HepG2 (cell line): ENCODE data around the gene PRODH.

Source experiments
- MNT ChIP-seq: fragments of 450-650 bp; IDR thresholded peaks from 2 replicates; pipeline ENCODE4 v1.6.1; 2016
- POLR2A ChIP-seq, 2 experiments: IDR thresholded peaks; 2 replicates each; pipeline ENCODE4 v1.6.1; 2011; ENCODE audit warnings: low read depth in 2 of 2, low read length in 2 of 2, mild to moderate bottlenecking in 1 of 2, moderate library complexity in 1 of 2; ENCODE audit not compliant: insufficient read depth in 1 of 2
- SETDB1 ChIP-seq: sonication (generic); formaldehyde crosslinking; IDR thresholded peaks from 2 replicates; pipeline ENCODE4 v1.5.1; 2020; ENCODE audit warnings: missing genetic modification reagents, mild to moderate bottlenecking, borderline replicate concordance
- ZBTB33 ChIP-seq: sonication (generic); formaldehyde crosslinking; IDR thresholded peaks from 2 replicates; pipeline ENCODE4 v1.4.0; 2020; ENCODE audit warnings: missing genetic modification reagents
- ZHX1 ChIP-seq: sonication (generic); formaldehyde crosslinking; IDR thresholded peaks from 2 replicates; pipeline ENCODE4 v1.8.1; 2022; ENCODE audit warnings: low read depth, mild to moderate bottlenecking, missing genetic modification reagents
- ZNF274 ChIP-seq: sonication (generic); formaldehyde crosslinking; IDR thresholded peaks from 2 replicates; pipeline ENCODE4 v1.5.1; 2020; ENCODE audit warnings: mild to moderate bottlenecking, missing genetic modification reagents
- ZSCAN29 ChIP-seq: sonication (generic); formaldehyde crosslinking; conservative IDR thresholded peaks from 2 replicates; pipeline ENCODE4 v1.4.0; 2020; ENCODE audit warnings: mild to moderate bottlenecking, missing genetic modification reagents

GRCh38 chr22:18980829-18981228, 44.7 kb upstream of the PRODH start:
- TF ChIP-seq ZHX1, result no peak
- TF ChIP-seq SETDB1 (CRISPR knock-in tag), result no peak
- no peak for TF ChIP-seq MNT
- TF ChIP-seq POLR2A (IDR thresholded peaks at IDR 0.05; ENCODE audit: insufficient read depth in 1 of 2, low read depth in 2 of 2, low read length in 2 of 2), result no peak
- no peak for TF ChIP-seq ZBTB33 (CRISPR knock-in tag)
- no peak for TF ChIP-seq ZSCAN29 (CRISPR knock-in tag)
- no peak for TF ChIP-seq ZNF274 (CRISPR knock-in tag)
